Body of pancreas (tissue), 4 donors: Measurements from ENCODE around the gene CEP83.

Experiments used
- POLR2A ChIP-seq, 3 donors: fragments of 450-650 bp; IDR thresholded peaks; one replicate each; pipeline ENCODE4 v1.6.1; 2016; ENCODE audit warnings: antibody characterized with exemption in 3 of 3, mild to moderate bottlenecking in 2 of 3
- TF ChIP-seq, protein P1 (sequence below), 7 experiments: fragments of 450-650 bp in 4 of 7; fragments of 200-600 bp in 3 of 7; sonication (generic) in 3 of 7; IDR thresholded peaks; one replicate each; pipeline ENCODE4 v1.5.1; 2016 to 2019; ENCODE audit warnings: antibody characterized with exemption in 7 of 7

DNA sequence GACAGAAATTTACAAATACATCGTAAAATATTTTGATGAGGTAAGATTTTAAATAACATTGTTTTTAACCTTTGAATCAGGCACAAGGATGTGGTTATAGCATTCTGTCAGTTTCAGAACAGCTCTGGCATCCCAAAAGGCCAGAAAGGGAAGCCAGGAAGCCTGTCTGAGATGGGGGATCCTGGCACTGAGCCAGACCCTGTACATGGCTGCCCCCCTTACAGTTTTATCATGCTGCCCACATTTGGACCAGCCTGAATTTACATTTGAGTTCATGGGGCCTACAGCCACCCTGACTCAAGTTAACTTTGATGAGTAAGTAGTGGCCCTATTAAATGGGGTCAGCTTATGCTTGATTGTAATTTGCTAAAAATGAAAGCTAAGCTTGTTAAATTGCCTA, 155.7 kb downstream of the CEP83 start:
- no peak for TF ChIP-seq POLR2A (IDR thresholded peaks at IDR 0.05)
- TF ChIP-seq, protein P1, sequence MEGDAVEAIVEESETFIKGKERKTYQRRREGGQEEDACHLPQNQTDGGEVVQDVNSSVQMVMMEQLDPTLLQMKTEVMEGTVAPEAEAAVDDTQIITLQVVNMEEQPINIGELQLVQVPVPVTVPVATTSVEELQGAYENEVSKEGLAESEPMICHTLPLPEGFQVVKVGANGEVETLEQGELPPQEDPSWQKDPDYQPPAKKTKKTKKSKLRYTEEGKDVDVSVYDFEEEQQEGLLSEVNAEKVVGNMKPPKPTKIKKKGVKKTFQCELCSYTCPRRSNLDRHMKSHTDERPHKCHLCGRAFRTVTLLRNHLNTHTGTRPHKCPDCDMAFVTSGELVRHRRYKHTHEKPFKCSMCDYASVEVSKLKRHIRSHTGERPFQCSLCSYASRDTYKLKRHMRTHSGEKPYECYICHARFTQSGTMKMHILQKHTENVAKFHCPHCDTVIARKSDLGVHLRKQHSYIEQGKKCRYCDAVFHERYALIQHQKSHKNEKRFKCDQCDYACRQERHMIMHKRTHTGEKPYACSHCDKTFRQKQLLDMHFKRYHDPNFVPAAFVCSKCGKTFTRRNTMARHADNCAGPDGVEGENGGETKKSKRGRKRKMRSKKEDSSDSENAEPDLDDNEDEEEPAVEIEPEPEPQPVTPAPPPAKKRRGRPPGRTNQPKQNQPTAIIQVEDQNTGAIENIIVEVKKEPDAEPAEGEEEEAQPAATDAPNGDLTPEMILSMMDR (IDR thresholded peaks at IDR 0.05), result no peak
